CD1c-positive myeloid dendritic cell (primary cell): ENCODE data around the gene MAOA.

Source experiments
- DNase-seq: peaks from one replicate; pipeline ENCODE4 v3.0.0-alpha.2; 2016; ENCODE audit errors: extremely low spot score

Gene MAOA

GRCh38 chrX:43758044-43758443 is 101.9 kb downstream of the MAOA start:
- DNase-seq: no peak

- no peak for DNase-seq
These were observed 130.0 kb downstream of the MAOA start for GRCh38 chrX:43785930-43786591.
